ENCODE data around the gene SAMD4A.

The SAMD4A gene

GRCh38 chr14:54642121-54642520 lies 75.2 kb downstream of the SAMD4A start:
- TF ChIP-seq CTCF (IDR thresholded peaks at IDR 0.05; ENCODE audit: low read depth, low read length) = no peak
- no peak for DNase-seq (ENCODE audit: extremely low read depth, low read depth)

- no peak for DNase-seq (ENCODE audit: extremely low read depth, low read depth)
- peak; percentile 14 for TF ChIP-seq CTCF (IDR thresholded peaks at IDR 0.05; ENCODE audit: low read depth, low read length)
Measured at GRCh38 chr14:54642801-54643695, 76.1 kb downstream of the SAMD4A start.

- DNase-seq (ENCODE audit: extremely low read depth, low read depth) = no peak
- TF ChIP-seq CTCF (IDR thresholded peaks at IDR 0.05; ENCODE audit: low read depth, low read length) = no peak
Measured at GRCh38 chr14:54643696-54644176, 76.8 kb downstream of the SAMD4A start.

GRCh38 chr14:54645639-54646038 lies 78.7 kb downstream of the SAMD4A start:
- TF ChIP-seq CTCF (IDR thresholded peaks at IDR 0.05; ENCODE audit: low read depth, low read length) = no peak
- DNase-seq (ENCODE audit: extremely low read depth, low read depth) = no peak

GRCh38 chr14:54646626-54647025 lies 79.7 kb downstream of the SAMD4A start:
- TF ChIP-seq CTCF (IDR thresholded peaks at IDR 0.05; ENCODE audit: low read depth, low read length) = no peak
- DNase-seq (ENCODE audit: extremely low read depth, low read depth) = no peak

GRCh38 chr14:54647378-54647777 lies 80.5 kb downstream of the SAMD4A start:
- no peak for TF ChIP-seq CTCF (IDR thresholded peaks at IDR 0.05; ENCODE audit: low read depth, low read length)
- no peak for DNase-seq (ENCODE audit: extremely low read depth, low read depth)

GRCh38 chr14:54649056-54649455 lies 82.1 kb downstream of the SAMD4A start:
- TF ChIP-seq CTCF (IDR thresholded peaks at IDR 0.05; ENCODE audit: low read depth, low read length) = no peak
- DNase-seq (ENCODE audit: extremely low read depth, low read depth) = no peak
